GM13977 (cell line): Measurements from ENCODE around the gene KIAA1671.

Source experiments
- DNase-seq: peaks from one replicate; pipeline ENCODE4 v3.0.0; 2012; ENCODE audit warnings: low spot score
- CTCF ChIP-seq: IDR thresholded peaks from 2 replicates; pipeline ENCODE4 v1.5.1; 2012; ENCODE audit warnings: mild to moderate bottlenecking, control low read depth; ENCODE audit not compliant: insufficient read depth; ENCODE audit errors: extremely low read depth, missing control alignments
- in situ Hi-C: fragments of 300-500 bp; cut with MboI; formaldehyde crosslinking; loops from one replicate; pipeline ENCODE4 v1.12.0; 2022; ENCODE audit warnings: low sequenced_read_pairs, low pct_unique_long_range_greater_than_20kb, mixed read lengths, inconsistent platforms; ENCODE audit not compliant: unreplicated experiment

The KIAA1671 gene

GRCh38 chr22:25060522-25061071, 108.1 kb downstream of the KIAA1671 start:
- in situ Hi-C loops = no loop called here
- TF ChIP-seq CTCF = no peak
- DNase-seq = no peak

- in situ Hi-C loops = no loop called here
- TF ChIP-seq CTCF = no peak
These were observed 108.6 kb downstream of the KIAA1671 start for GRCh38 chr22:25061134-25061533.

GRCh38 chr22:25061605-25062376, 109.3 kb downstream of the KIAA1671 start:
- in situ Hi-C loops = no loop called here
- TF ChIP-seq CTCF = no peak
- DNase-seq = no peak

More at GRCh38 chr22:25061134-25061533, 108.6 kb downstream of the KIAA1671 start:
- no peak for DNase-seq

GRCh38 chr22:25062386-25063085, 110.0 kb downstream of the KIAA1671 start:
- no peak for DNase-seq
- in situ Hi-C loops = no loop called here
- TF ChIP-seq CTCF = no peak

GRCh38 chr22:25064894-25065560, 112.5 kb downstream of the KIAA1671 start:
- no peak for TF ChIP-seq CTCF
- DNase-seq = no peak
- in situ Hi-C loops = no loop called here

GRCh38 chr22:25066861-25067435, 114.4 kb downstream of the KIAA1671 start:
- in situ Hi-C loops = no loop called here
- no peak for DNase-seq
- TF ChIP-seq CTCF = no peak
